Measurements from ENCODE around the gene RPGR.

GRCh38 chrX:38327007-38327774, at the start of gene RPGR:
- peak; percentile 67 to 74 (median 73) for TF ChIP-seq CTCF (IDR thresholded peaks at IDR 0.05)
- TF ChIP-seq POLR2A (IDR thresholded peaks at IDR 0.05) = no peak

Data from testis (tissue), 2 donors.